Fibroblast of villous mesenchyme (primary cell): ENCODE results near the gene ABLIM1. TPM values are rescaled to one million over a fixed set of nuclear protein-coding genes. Genes with fewer than 3 reads are reported as not detected.

Experiments used
- DNase-seq: peaks from one replicate; pipeline ENCODE4 v3.0.0-alpha.2; 2010; ENCODE audit warnings: low read depth
- H3K4me3 ChIP-seq: 2 replicates; pipeline ENCODE4 v1.5.1; 2011; ENCODE audit warnings: low read depth, mild to moderate bottlenecking, low read length
- small RNA-seq: library from RNA; depleted of rRNA; stranded (forward); fragments of <200 nt; gene quantifications from one replicate; pipeline ENCODE3, GENCODE V24; 2012
- total RNA-seq: library from RNA; depleted of rRNA; stranded (reverse); fragments of >200 nt; gene quantifications from 2 replicates; pipeline ENCODE4 v1.2.3, GENCODE V29; 2012
- TF ChIP-seq, protein P1 (sequence below): IDR thresholded peaks from 2 replicates; pipeline ENCODE4 v1.5.1; 2012; ENCODE audit warnings: low read depth, mild to moderate bottlenecking, low read length; ENCODE audit not compliant: insufficient read depth

ABLIM1 gene
- total RNA-seq, 1 donor: 18.6 TPM

- no peak overlapping the region for H3K4me3 ChIP-seq
- TF ChIP-seq, protein P1, sequence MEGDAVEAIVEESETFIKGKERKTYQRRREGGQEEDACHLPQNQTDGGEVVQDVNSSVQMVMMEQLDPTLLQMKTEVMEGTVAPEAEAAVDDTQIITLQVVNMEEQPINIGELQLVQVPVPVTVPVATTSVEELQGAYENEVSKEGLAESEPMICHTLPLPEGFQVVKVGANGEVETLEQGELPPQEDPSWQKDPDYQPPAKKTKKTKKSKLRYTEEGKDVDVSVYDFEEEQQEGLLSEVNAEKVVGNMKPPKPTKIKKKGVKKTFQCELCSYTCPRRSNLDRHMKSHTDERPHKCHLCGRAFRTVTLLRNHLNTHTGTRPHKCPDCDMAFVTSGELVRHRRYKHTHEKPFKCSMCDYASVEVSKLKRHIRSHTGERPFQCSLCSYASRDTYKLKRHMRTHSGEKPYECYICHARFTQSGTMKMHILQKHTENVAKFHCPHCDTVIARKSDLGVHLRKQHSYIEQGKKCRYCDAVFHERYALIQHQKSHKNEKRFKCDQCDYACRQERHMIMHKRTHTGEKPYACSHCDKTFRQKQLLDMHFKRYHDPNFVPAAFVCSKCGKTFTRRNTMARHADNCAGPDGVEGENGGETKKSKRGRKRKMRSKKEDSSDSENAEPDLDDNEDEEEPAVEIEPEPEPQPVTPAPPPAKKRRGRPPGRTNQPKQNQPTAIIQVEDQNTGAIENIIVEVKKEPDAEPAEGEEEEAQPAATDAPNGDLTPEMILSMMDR: no peak
- DNase-seq: no peak
These were observed 273.5 kb downstream of the ABLIM1 start for GRCh38 chr10:114384601-114385000.

DNA sequence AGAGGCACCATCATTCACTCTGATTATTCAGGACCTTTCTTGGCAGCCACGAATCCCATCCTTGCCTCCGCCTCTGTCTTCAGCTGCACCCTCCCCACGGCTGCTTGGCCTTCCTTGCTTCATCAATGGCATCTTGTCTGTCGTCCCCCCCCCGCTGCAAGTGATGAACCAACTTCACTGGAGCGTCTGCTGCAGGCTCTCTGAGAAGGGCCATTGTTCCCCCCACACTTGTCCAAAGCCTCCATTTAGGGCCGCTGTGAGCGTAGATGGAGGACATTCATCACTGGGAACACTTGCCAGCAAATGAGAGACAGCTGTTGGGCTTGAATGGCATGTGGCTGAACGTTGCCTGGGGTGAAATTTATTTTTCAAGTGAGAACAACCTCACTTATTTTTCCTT is 273.9 kb downstream of the ABLIM1 start:
- DNase-seq: no peak
- no peak overlapping the region for H3K4me3 ChIP-seq
- TF ChIP-seq, protein P1: no peak

Small RNAs within 50 kb of the gene (small RNA-seq; reads per million reads assigned to genes)
- gene RN7SL384P: not detected

Other genes starting within 250 kb of the ABLIM1 start
- 35.1 and 38.0 TPM in 2 replicates for gene FHIP2A, start 163.5 kb upstream of the ABLIM1 start, total RNA-seq